Uterus (tissue), 4 donors: ENCODE data around the gene NRXN3. TPM values are rescaled to one million over a fixed set of nuclear protein-coding genes. Genes with fewer than 3 reads are reported as not detected.

Source experiments
- DNase-seq, 2 donors: peaks; one replicate each; pipeline ENCODE4 v3.0.0-alpha.2; 2019 to 2020
- H3K27ac ChIP-seq, 2 donors: fragments of 200-600 bp; sonication (generic); 1 replicate in 1 of 2; 2 replicates in 1 of 2; pipeline ENCODE4 v1.5.1; 2016 to 2018
- H3K27me3 ChIP-seq, 2 donors: fragments of 200-600 bp; sonication (generic); one replicate each; pipeline ENCODE4 v1.5.1; 2018 to 2019; ENCODE audit warnings: control low read depth in 1 of 2
- H3K36me3 ChIP-seq, 2 donors: fragments of 200-600 bp; sonication (generic); one replicate each; pipeline ENCODE4 v1.5.1; 2019; ENCODE audit warnings: control low read depth in 1 of 2
- H3K4me1 ChIP-seq, 2 donors: fragments of 200-600 bp; sonication (generic); one replicate each; pipeline ENCODE4 v1.5.1; 2018 to 2019; ENCODE audit warnings: control low read depth in 1 of 2
- H3K4me3 ChIP-seq, 2 donors: fragments of 200-600 bp; sonication (generic); 1 replicate in 1 of 2; 2 replicates in 1 of 2; pipeline ENCODE4 v1.5.1; 2018 to 2019; ENCODE audit warnings: mild to moderate bottlenecking in 1 of 2
- H3K9me3 ChIP-seq, 2 donors: fragments of 200-600 bp; sonication (generic); one replicate each; pipeline ENCODE4 v1.5.1; 2019; ENCODE audit warnings: control low read depth in 1 of 2
- CTCF ChIP-seq, 4 experiments: fragments of 200-600 bp in 2 of 4; fragments of 450-650 bp in 2 of 4; sonication (generic) in 2 of 4; IDR thresholded peaks; one replicate each; pipeline ENCODE4 v1.5.1; 2016 to 2019; ENCODE audit warnings: antibody characterized with exemption in 4 of 4, mild to moderate bottlenecking in 2 of 4, moderate library complexity in 1 of 4
- POLR2A ChIP-seq, 2 donors: fragments of 450-650 bp; IDR thresholded peaks; one replicate each; pipeline ENCODE4 v1.6.1; 2016; ENCODE audit warnings: antibody characterized with exemption in 2 of 2, mild to moderate bottlenecking in 1 of 2, moderate library complexity in 1 of 2
- intact Hi-C: fragments of 100-400 bp; cut with DNase I; formaldehyde crosslinking; loops from one replicate; pipeline ENCODE4 v1.15.1; 2023; ENCODE audit warnings: low total_unique reads
- total RNA-seq, 4 donors: library from RNA; depleted of rRNA in 3 of 4; stranded (reverse); fragments of >200 nt in 3 of 4; gene quantifications; one replicate each; pipeline versions ENCODE4 v1.1.0 to v1.2.4, GENCODE V29; 2014 to 2023
- donor health status: DM: yes; HTN: yes; CAD: no.

Gene NRXN3
- total RNA-seq, 4 donors from 2014 or later: 2.9 to 17.0 (median 4.4) TPM

DNA sequence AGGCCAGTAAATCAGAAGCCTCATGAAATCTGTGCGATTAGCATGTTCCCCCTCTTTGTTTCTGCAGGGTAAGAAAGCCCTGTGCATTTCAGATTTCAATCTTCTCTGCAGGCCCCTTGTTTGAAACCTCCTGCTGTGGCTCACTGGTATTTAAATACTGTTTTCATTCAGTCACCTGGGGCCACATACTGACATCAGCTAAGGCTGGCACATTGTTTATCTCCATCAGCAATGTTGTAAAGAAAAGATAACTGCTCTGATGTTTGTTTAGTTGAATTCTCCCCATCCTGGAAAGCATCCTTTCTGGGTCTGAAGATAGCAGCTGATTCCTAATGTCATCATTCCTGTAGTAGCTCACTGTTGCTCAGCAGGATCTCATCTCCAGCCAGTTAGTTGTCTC is 554.9 kb downstream of the NRXN3 start:
- Histone ChIP-seq H3K4me3 (no peak overlapping the region), H3K4me1 (no peaks in the 10 kb centered on the region), H3K27me3 (no peaks in the 10 kb centered on the region), H3K36me3 (no peaks in the 10 kb centered on the region), H3K9me3 (no peaks in the 10 kb centered on the region), H3K27ac (no peak overlapping the region)
- intact Hi-C loops: no loop called here
- no peak for TF ChIP-seq CTCF (IDR thresholded peaks at IDR 0.05)
- TF ChIP-seq POLR2A (IDR thresholded peaks at IDR 0.05): no peak
- DNase-seq: no peak

- Histone ChIP-seq H3K27me3 (no peaks in the 10 kb centered on the region), H3K4me1 (no peaks in the 10 kb centered on the region), H3K27ac (no peak overlapping the region), H3K4me3 (no peak overlapping the region), H3K36me3 (no peaks in the 10 kb centered on the region), H3K9me3 (no peaks in the 10 kb centered on the region)
- no peak for DNase-seq
- TF ChIP-seq CTCF (IDR thresholded peaks at IDR 0.05) (no peak), POLR2A (IDR thresholded peaks at IDR 0.05) (no peak)
- intact Hi-C loops: no loop called here
Measured at GRCh38 chr14:78737116-78737515, 566.9 kb downstream of the NRXN3 start.

DNA sequence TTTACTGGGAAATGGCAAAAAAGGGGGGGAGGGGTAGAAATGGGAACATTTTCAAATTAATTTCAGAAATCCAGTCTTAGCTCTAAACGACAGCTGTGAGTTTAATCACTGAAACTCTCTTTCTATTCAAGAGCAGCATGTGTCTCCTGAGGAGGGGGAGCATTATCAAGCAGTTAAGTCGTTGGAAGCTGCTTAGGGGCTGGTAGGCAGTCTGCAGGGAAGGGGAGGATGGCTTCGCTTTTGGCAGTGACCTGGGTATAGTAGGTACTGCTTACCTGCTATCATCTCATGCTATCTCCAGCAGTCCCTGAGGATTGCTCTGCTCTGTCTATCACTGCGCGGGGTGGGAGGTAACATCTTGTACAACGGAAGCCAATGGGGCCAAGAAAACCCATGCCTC is 567.4 kb downstream of the NRXN3 start:
- intact Hi-C loops: no loop called here
- Histone ChIP-seq H3K27ac (no peak overlapping the region), H3K36me3 (no peaks in the 10 kb centered on the region), H3K4me3 (no peak overlapping the region), H3K9me3 (no peaks in the 10 kb centered on the region), H3K4me1 (no peaks in the 10 kb centered on the region), H3K27me3 (no peaks in the 10 kb centered on the region)
- TF ChIP-seq CTCF (IDR thresholded peaks at IDR 0.05): no peak
- DNase-seq: no peak

DNA sequence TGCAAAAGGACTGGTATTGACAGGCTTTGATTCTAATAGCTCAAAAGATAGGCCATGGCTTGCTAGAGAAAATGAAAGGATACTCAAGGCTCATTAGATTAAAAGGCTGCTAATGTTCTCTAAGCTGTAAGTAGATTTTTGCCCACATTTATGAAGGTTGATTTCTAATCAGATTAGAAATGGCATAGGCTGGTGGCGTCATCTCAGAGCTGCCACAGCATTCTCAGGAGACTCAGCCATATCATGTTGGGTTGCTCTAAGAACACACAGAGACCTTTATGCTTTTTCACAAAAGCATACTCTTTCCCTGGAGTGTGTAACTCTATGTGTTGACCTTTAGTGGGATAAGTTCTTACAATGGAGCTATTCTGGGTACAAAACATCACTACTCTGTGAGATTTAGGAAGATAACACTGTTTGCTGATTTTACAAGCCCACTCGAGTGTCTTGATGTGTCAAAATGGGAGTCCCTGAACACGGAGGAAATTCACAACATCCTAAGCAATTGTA is 576.0 kb downstream of the NRXN3 start:
- Histone ChIP-seq H3K27ac (no peak overlapping the region), H3K27me3 (no peaks in the 10 kb centered on the region), H3K9me3 (no peaks in the 10 kb centered on the region), H3K4me1 (no peaks in the 10 kb centered on the region), H3K36me3 (no peaks in the 10 kb centered on the region), H3K4me3 (no peak overlapping the region)
- TF ChIP-seq CTCF (IDR thresholded peaks at IDR 0.05) (no peak), POLR2A (IDR thresholded peaks at IDR 0.05) (no peak)
- intact Hi-C loops: no loop called here
- no peak for DNase-seq

- no peak overlapping the region for H3K4me3 ChIP-seq
- H3K36me3 ChIP-seq: no peaks in the 10 kb centered on the region
- intact Hi-C loops: no loop called here
- no peak overlapping the region for H3K27ac ChIP-seq
- H3K4me1 ChIP-seq: no peaks in the 10 kb centered on the region
- H3K27me3 ChIP-seq: no peaks in the 10 kb centered on the region
- TF ChIP-seq CTCF (IDR thresholded peaks at IDR 0.05) (no peak), POLR2A (IDR thresholded peaks at IDR 0.05) (no peak)
- DNase-seq: no peak
- no peaks in the 10 kb centered on the region for H3K9me3 ChIP-seq
Measured at GRCh38 chr14:78747813-78748212, 577.6 kb downstream of the NRXN3 start.
